ENCODE results near the gene SIGLEC9.

DNA sequence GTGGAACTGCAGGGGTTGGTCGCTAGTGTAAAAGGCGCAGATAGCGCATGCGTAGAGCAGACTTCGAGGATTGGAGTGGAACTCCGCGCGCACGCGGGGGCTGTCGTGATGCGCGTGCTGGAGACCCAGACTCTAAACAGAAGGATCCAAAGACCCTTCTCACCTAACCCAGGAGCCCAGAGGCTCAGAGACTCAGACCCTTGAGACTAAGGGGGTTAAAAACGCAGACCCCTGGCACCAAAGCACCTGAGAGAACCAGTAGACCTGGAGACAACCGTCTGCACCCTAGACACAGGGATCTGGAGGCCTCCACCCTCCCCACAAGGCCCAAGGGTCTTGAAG lies 15.9 kb upstream of the SIGLEC9 start:
- TF ChIP-seq, protein P1, sequence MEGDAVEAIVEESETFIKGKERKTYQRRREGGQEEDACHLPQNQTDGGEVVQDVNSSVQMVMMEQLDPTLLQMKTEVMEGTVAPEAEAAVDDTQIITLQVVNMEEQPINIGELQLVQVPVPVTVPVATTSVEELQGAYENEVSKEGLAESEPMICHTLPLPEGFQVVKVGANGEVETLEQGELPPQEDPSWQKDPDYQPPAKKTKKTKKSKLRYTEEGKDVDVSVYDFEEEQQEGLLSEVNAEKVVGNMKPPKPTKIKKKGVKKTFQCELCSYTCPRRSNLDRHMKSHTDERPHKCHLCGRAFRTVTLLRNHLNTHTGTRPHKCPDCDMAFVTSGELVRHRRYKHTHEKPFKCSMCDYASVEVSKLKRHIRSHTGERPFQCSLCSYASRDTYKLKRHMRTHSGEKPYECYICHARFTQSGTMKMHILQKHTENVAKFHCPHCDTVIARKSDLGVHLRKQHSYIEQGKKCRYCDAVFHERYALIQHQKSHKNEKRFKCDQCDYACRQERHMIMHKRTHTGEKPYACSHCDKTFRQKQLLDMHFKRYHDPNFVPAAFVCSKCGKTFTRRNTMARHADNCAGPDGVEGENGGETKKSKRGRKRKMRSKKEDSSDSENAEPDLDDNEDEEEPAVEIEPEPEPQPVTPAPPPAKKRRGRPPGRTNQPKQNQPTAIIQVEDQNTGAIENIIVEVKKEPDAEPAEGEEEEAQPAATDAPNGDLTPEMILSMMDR (IDR thresholded peaks at IDR 0.05): no peak
- TF ChIP-seq EP300 (IDR thresholded peaks at IDR 0.05): no peak

Data from gastroesophageal sphincter (tissue), 3 donors.